Neutrophil (primary cell): ENCODE data around the gene CFDP1.
"Not testable (repeated sequence)": the region's sequence is repeated elsewhere in the genome, so short reads cannot be mapped to it uniquely, and the experiment has no call there.

Experiments used
- H3K27ac ChIP-seq: fragments of 200-600 bp; sonication (generic); 2 replicates; pipeline ENCODE4 v1.5.1; 2016; ENCODE audit warnings: mild to moderate bottlenecking, moderate library complexity
- H3K27me3 ChIP-seq: fragments of 200-600 bp; sonication (generic); 2 replicates; pipeline ENCODE4 v1.6.0; 2016; ENCODE audit warnings: mild to moderate bottlenecking
- H3K36me3 ChIP-seq: fragments of 200-600 bp; sonication (generic); 2 replicates; pipeline ENCODE4 v1.5.1; 2017
- H3K4me1 ChIP-seq, 2 experiments: fragments of 200-600 bp in 1 of 2; sonication (generic) in 1 of 2; 1 replicate in 1 of 2; 2 replicates in 1 of 2; pipeline versions ENCODE4 v1.5.1 to v1.6.1; 2013 to 2016; ENCODE audit warnings: low read depth in 1 of 2, low read length in 1 of 2, mild to moderate bottlenecking in 1 of 2, moderate library complexity in 1 of 2; ENCODE audit not compliant: control insufficient read depth in 1 of 2, insufficient read depth in 1 of 2
- H3K4me3 ChIP-seq, 2 experiments: fragments of 200-600 bp in 1 of 2; sonication (generic) in 1 of 2; 1 replicate in 1 of 2; 2 replicates in 1 of 2; pipeline ENCODE4 v1.5.1; 2013 to 2016; ENCODE audit warnings: low read depth in 1 of 2, low read length in 1 of 2, mild to moderate bottlenecking in 1 of 2, moderate library complexity in 1 of 2
- H3K9me3 ChIP-seq: fragments of 200-600 bp; sonication (generic); 2 replicates; pipeline ENCODE4 v1.5.1; 2016
- CTCF ChIP-seq: fragments of 200-600 bp; sonication (generic); IDR thresholded peaks from 2 replicates; pipeline ENCODE4 v1.5.1; 2016; ENCODE audit warnings: antibody characterized with exemption

The CFDP1 gene

GRCh38 chr16:75459691-75460090 is 26.4 kb upstream of the CFDP1 start:
- no peak overlapping the region for H3K27ac ChIP-seq
- H3K9me3 ChIP-seq = no peaks in the 10 kb centered on the region
- peaks cover 12 to 13% of the 10 kb centered on the region in 2 experiments for H3K4me1 ChIP-seq
- no peaks in the 10 kb centered on the region for H3K27me3 ChIP-seq
- TF ChIP-seq CTCF = no peak
- H3K4me3 ChIP-seq = no peak overlapping the region
- no peaks in the 10 kb centered on the region for H3K36me3 ChIP-seq

GRCh38 chr16:75458439-75458838 is 25.1 kb upstream of the CFDP1 start:
- Histone ChIP-seq H3K36me3 (no peaks in the 10 kb centered on the region), H3K4me1 (peaks cover 6 to 8% of the 10 kb centered on the region in 2 experiments), H3K27ac (no peak overlapping the region), H3K4me3 (no peak overlapping the region), H3K9me3 (no peaks in the 10 kb centered on the region), H3K27me3 (no peaks in the 10 kb centered on the region)
- TF ChIP-seq CTCF = no peak

DNA sequence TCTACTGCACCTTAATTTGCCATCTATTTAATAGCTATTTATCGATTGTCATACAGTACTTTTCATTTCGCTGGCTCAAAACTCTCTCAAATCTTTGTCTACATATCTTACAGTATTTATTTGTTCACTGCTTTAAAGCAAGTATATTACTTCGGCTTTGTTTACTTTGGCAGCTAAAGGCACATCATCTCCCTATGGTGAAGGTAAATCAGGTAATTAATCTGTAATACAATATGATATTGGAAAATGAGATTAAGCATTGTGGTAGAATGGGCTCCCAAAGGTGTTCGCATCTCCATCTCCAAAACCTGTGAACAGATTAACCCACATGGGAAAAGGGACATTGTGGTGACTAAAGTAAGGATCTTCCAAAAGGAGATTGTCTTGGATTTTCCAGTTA is 24.7 kb upstream of the CFDP1 start:
- Histone ChIP-seq H3K36me3 (no peaks in the 10 kb centered on the region), H3K27me3 (no peaks in the 10 kb centered on the region), H3K27ac (no peak overlapping the region), H3K4me1 (peaks cover 2 to 5% of the 10 kb centered on the region in 2 experiments), H3K4me3 (no peak overlapping the region), H3K9me3 (no peaks in the 10 kb centered on the region)
- TF ChIP-seq CTCF = no peak

- H3K9me3 ChIP-seq = no peaks in the 10 kb centered on the region
- no peak overlapping the region for H3K4me3 ChIP-seq
- H3K36me3 ChIP-seq = no peaks in the 10 kb centered on the region
- no peaks in the 10 kb centered on the region for H3K27me3 ChIP-seq
- TF ChIP-seq CTCF = no peak
- no peak overlapping the region for H3K27ac ChIP-seq
- peaks cover 0 to under 1% of the 10 kb centered on the region in 2 experiments for H3K4me1 ChIP-seq
Measured at GRCh38 chr16:75457485-75458021, 24.2 kb upstream of the CFDP1 start.

- no peak for TF ChIP-seq CTCF
- no peaks in the 10 kb centered on the region for H3K9me3 ChIP-seq
- H3K4me1 ChIP-seq = no peaks in the 10 kb centered on the region
- H3K27ac ChIP-seq = no peak overlapping the region
- no peak overlapping the region for H3K4me3 ChIP-seq
- no peaks in the 10 kb centered on the region for H3K36me3 ChIP-seq
- no peaks in the 10 kb centered on the region for H3K27me3 ChIP-seq
Measured at GRCh38 chr16:75456971-75457370, 23.7 kb upstream of the CFDP1 start.

- H3K36me3 ChIP-seq, H3K9me3 ChIP-seq, H3K27ac ChIP-seq, H3K27me3 ChIP-seq, H3K4me1 ChIP-seq, H3K4me3 ChIP-seq: not testable (repeated sequence)
Measured at GRCh38 chr16:75456486-75456885, 23.2 kb upstream of the CFDP1 start.
